ENCODE measurements around the gene PDIA4. TPM values are rescaled to one million over a fixed set of nuclear protein-coding genes. Genes with fewer than 3 reads are reported as not detected.

Gene PDIA4
- total and polyA plus RNA-seq, 9 donors: 49.6 to 130 (median 72.4) TPM

DNA sequence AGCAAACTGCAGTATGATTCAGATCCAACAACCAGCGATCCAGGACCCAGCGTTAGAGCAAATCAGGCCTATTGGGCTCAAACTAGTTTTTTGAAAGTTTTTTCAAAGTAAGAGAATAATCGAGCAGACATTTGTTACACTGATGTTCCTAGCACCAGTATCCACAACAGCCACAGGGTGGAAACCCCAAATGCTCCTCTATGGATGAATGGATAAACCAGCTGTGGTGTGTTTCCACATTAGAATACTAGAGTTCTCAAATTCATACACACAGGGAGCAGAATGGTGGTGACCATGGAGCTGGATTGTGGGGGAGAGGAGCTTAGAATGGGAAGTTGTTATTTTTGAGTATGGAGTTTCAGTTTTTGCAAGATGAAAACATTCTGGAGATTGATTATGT, 60.7 kb downstream of the PDIA4 start:
- H3K27me3 ChIP-seq: no peaks in the 10 kb centered on the region
- intact Hi-C loops (cut with DNase I): loop anchor here (5.0 to 10.0 kb wide), 5 partner anchors 83 to 465 kb away; partner anchors contain the start of genes CUL1 (in 2 of the 4) and EZH2 (in 1 of the 4)
- no peaks in the 10 kb centered on the region for H3K9me3 ChIP-seq
- WGBS, 3 donors: 54 to 66% (median 60%) methylated on average over 3 of the region's 3 CpGs
- H3K4me1 ChIP-seq (ENCODE audit: insufficient read depth): peaks cover 3% of the 10 kb centered on the region
- no peak overlapping the region for H3K27ac ChIP-seq
- no peak for DNase-seq
- no peak overlapping the region for H3K4me3 ChIP-seq
- H3K36me3 ChIP-seq: no peaks in the 10 kb centered on the region
- TF ChIP-seq POLR2A (IDR thresholded peaks at IDR 0.05): no peak
- no peak for TF ChIP-seq EP300 (IDR thresholded peaks at IDR 0.05)
- TF ChIP-seq, protein P1, sequence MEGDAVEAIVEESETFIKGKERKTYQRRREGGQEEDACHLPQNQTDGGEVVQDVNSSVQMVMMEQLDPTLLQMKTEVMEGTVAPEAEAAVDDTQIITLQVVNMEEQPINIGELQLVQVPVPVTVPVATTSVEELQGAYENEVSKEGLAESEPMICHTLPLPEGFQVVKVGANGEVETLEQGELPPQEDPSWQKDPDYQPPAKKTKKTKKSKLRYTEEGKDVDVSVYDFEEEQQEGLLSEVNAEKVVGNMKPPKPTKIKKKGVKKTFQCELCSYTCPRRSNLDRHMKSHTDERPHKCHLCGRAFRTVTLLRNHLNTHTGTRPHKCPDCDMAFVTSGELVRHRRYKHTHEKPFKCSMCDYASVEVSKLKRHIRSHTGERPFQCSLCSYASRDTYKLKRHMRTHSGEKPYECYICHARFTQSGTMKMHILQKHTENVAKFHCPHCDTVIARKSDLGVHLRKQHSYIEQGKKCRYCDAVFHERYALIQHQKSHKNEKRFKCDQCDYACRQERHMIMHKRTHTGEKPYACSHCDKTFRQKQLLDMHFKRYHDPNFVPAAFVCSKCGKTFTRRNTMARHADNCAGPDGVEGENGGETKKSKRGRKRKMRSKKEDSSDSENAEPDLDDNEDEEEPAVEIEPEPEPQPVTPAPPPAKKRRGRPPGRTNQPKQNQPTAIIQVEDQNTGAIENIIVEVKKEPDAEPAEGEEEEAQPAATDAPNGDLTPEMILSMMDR (IDR thresholded peaks at IDR 0.05): no peak

DNA sequence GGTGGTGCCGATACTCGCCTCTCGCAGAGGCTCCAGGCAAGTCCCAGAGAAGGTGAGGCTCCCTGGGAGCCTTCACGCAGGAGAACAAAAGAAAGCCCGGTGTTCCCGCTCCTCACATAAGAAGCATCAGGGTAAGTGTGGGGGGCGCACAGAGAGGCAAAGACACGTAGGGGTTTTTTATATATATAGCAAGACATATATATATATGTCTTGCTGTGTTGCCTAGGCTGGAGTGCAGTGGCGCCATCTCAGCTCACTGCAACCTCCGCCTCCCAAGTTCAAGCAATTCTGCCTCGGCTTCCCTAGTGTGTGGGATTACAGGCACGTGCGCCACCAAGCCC, 61.3 kb downstream of the PDIA4 start:
- H3K4me1 ChIP-seq (ENCODE audit: insufficient read depth): peaks cover 3% of the 10 kb centered on the region
- intact Hi-C loops (cut with DNase I): loop anchor here (5.0 to 10.0 kb wide), 5 partner anchors 82 to 465 kb away; partner anchors contain the start of genes CUL1 (in 2 of the 4) and EZH2 (in 1 of the 4)
- no peaks in the 10 kb centered on the region for H3K36me3 ChIP-seq
- H3K27me3 ChIP-seq: no peaks in the 10 kb centered on the region
- H3K4me3 ChIP-seq: no peak overlapping the region
- no peaks in the 10 kb centered on the region for H3K9me3 ChIP-seq
- no peak for DNase-seq
- H3K27ac ChIP-seq: no peak overlapping the region
- 25 to 44% (median 25%) methylated on average over 13 of the region's 13 CpGs for WGBS, 3 donors
- TF ChIP-seq, protein P1 (IDR thresholded peaks at IDR 0.05): no peak
- no peak for TF ChIP-seq POLR2A (IDR thresholded peaks at IDR 0.05)

DNA sequence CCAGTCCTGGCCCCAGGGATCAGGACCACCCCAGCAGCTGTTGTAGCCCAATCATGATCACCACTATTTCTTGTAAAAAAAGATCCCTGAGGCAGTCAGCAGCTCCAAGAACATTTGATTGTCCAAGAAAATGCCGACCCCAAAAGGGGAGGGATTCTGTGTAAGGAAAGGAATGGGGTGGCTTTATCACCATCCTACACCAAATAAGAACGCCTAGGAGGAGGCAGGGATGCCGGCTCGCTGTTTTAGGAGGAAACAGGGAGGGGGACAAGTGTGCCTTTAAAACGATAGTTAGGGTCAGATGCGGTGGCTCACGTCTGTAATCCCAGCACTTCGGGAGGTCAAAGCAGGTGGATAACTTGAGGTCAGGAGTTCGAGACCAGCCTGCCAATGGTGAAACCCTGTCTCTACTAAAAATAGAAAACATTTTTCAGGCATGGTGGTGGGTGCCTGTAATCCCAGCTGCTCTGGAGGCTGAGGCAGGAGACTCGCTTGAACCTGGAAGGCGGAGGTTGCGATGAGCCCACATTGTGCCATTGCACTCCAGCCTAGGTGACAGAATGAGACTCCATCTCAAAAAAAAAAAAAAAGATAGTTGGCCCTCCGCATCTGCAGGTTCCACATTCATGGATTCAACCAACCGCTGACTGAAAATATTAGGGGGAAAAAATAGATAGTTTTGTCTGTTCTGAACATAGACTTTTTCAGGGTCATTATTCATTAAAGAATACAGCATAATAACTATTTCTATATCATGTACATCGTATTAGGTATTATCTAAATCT, 63.6 kb downstream of the PDIA4 start:
- no peak for TF ChIP-seq POLR2A (IDR thresholded peaks at IDR 0.05)
- no peak for TF ChIP-seq EP300 (IDR thresholded peaks at IDR 0.05)
- TF ChIP-seq, protein P1 (IDR thresholded peaks at IDR 0.05): no peak
- no peaks in the 10 kb centered on the region for H3K9me3 ChIP-seq
- peak overlapping the region; percentile 44 for H3K4me3 ChIP-seq
- H3K27ac ChIP-seq: peak overlapping the region; percentile 49 to 65
- 36 to 38% (median 37%) methylated on average over 15 of the region's 15 CpGs for WGBS, 3 donors
- peaks cover 3% of the 10 kb centered on the region for H3K4me1 ChIP-seq (ENCODE audit: insufficient read depth)
- DNase-seq: peak in 1 of 5 donors; percentile 32
- no peaks in the 10 kb centered on the region for H3K27me3 ChIP-seq
- H3K36me3 ChIP-seq: no peaks in the 10 kb centered on the region
- intact Hi-C loops (cut with DNase I): loop anchor here (5.0 to 10.0 kb wide), 5 partner anchors 80 to 462 kb away; partner anchors contain the start of genes CUL1 (in 2 of the 4) and EZH2 (in 1 of the 4)

DNA sequence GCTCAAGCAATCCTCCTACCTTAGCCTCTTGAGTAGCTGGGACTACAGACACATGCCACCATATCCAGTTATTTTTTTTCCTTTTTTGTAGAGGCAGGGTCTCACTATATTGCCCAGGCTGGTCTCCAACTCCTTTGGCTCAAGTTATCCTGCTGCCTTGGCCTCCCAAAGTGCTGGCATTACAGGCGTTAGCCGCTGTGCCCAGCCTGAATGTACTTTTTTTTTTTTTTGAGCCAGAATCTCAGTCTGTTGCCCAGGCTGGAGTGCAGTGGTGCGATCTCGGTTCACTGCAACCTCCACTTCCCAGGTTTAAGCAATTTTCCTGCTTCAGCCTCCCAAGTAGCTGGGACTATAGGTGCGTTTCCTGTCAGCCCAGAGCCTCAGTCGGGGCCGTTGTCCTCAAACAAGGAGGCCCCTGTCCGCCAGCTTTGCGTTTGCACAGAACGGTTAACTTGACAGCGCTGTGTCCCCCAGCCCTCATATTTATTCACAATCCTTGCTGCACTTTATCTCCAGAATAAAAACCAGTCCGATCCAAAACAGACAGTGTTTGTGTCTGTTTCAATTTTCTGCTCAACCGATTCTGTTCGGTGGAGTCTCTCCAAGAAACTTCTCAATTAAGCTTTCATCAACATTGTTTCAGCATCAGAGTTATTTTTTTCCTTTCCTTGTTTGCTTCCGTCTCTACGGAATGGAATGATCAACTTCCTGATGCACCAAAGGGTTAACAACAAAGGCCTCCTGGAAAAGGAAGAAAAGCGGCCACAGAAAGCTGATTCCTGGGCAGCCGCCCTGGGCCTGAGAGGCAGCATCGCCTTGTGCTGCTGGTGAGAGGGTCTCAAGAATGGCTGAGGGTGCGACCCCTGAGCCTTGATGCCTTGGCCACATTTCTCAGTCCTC, 64.5 kb downstream of the PDIA4 start:
- WGBS, 3 donors: 6 to 8% (median 7%) methylated on average over 20 of the region's 20 CpGs
- TF ChIP-seq, protein P1 (IDR thresholded peaks at IDR 0.05): no peak
- no peak for TF ChIP-seq POLR2A (IDR thresholded peaks at IDR 0.05)
- no peak for TF ChIP-seq EP300 (IDR thresholded peaks at IDR 0.05)
- Histone ChIP-seq H3K4me1 (ENCODE audit: insufficient read depth) (peaks cover 3% of the 10 kb centered on the region), H3K9me3 (no peaks in the 10 kb centered on the region), H3K27ac (peak overlapping the region; percentile 49 to 65), H3K4me3 (peak overlapping the region; percentile 44), H3K27me3 (no peaks in the 10 kb centered on the region), H3K36me3 (no peaks in the 10 kb centered on the region)
- DNase-seq: peak in 1 of 5 donors; percentile 32
- intact Hi-C loops (cut with DNase I): loop anchor here in 3 of 4 donors (5.0 to 10.0 kb wide), 5 partner anchors 79 to 462 kb away; partner anchors contain the start of genes CUL1 (in 2 of the 3) and EZH2 (in 1 of the 3)
